Measurements from ENCODE around the gene HDAC2.
"Not testable (repeated sequence)": the region's sequence is repeated elsewhere in the genome, so short reads cannot be mapped to it uniquely, and the experiment has no call there.

DNA sequence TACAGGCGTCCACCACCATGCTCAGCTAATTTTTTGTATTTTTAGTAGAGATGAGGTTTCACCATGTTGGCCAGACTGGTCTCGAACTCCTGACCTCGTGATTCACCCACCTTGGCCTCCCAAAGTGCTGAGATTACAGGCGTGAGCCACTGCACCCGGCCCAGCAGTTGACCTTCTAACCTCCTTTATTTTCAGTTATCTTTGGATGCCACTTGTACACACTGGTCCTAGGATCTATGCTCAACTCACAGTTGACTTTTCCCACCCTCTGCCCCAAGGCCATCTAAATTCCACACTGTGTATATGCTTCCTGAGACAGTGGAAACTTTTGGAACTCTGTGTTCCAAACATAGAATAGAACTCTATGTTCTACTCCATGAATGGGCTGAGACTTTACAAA, 11.7 kb upstream of the HDAC2 start:
- TF ChIP-seq, protein P1, sequence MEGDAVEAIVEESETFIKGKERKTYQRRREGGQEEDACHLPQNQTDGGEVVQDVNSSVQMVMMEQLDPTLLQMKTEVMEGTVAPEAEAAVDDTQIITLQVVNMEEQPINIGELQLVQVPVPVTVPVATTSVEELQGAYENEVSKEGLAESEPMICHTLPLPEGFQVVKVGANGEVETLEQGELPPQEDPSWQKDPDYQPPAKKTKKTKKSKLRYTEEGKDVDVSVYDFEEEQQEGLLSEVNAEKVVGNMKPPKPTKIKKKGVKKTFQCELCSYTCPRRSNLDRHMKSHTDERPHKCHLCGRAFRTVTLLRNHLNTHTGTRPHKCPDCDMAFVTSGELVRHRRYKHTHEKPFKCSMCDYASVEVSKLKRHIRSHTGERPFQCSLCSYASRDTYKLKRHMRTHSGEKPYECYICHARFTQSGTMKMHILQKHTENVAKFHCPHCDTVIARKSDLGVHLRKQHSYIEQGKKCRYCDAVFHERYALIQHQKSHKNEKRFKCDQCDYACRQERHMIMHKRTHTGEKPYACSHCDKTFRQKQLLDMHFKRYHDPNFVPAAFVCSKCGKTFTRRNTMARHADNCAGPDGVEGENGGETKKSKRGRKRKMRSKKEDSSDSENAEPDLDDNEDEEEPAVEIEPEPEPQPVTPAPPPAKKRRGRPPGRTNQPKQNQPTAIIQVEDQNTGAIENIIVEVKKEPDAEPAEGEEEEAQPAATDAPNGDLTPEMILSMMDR (IDR thresholded peaks at IDR 0.05) = not testable (repeated sequence)
- TF ChIP-seq POLR2A (IDR thresholded peaks at IDR 0.05); POLR2AphosphoS5 (IDR thresholded peaks at IDR 0.05; ENCODE audit: insufficient read depth in 1 of 2, low read depth in 1 of 2): not testable (repeated sequence)
